PC-3 (cell line): ENCODE data around the gene CCNY. TPM values are rescaled to one million over a fixed set of nuclear protein-coding genes. Genes with fewer than 3 reads are reported as not detected.

Experiments
- ATAC-seq: fragments of 200-7000 bp; cut with Tn5 transposase; 2 replicates; pipeline ENCODE4 v1.9.1; 2020; ENCODE audit warnings: mild to moderate bottlenecking, moderate library complexity
- BruUV-seq: library from RNA; stranded (reverse); fragments of 400-500 nt; replicated peaks from 2 replicates; lab custom pipeline; 2021; lab: Mats Ljungman, UMichigan
- CTCF ChIA-PET: fragments of 300-600 bp; sonication (Branson Sonifier 250); formaldehyde crosslinking; loops from one replicate; lab custom pipeline; 2022; ENCODE audit warnings: antibody characterized with exemption; lab: Charles Lee
- POLR2A ChIA-PET: fragments of 300-600 bp; sonication (Branson Sonifier 250); formaldehyde crosslinking; loops from one replicate; lab custom pipeline; 2022; ENCODE audit warnings: antibody characterized with exemption; ENCODE audit not compliant: unreplicated experiment; lab: Charles Lee
- DNase-seq: peaks from one replicate; pipeline ENCODE4 v3.0.0-alpha.2; 2015
- H2AFZ ChIP-seq: fragments of 300-600 bp; sonication (generic); 2 replicates; pipeline ENCODE4 v1.6.0; 2016; ENCODE audit warnings: antibody characterized with exemption, low read length
- H3F3A ChIP-seq: fragments of 300-600 bp; sonication (generic); one replicate; pipeline ENCODE4 v1.6.0; 2017; ENCODE audit warnings: antibody characterized with exemption, low read length, control low read depth, mild to moderate bottlenecking; ENCODE audit not compliant: unreplicated experiment
- H3K27ac ChIP-seq: fragments of 300-600 bp; sonication (generic); 2 replicates; pipeline ENCODE4 v1.5.1; 2016; ENCODE audit warnings: mild to moderate bottlenecking, low read length
- H3K27me3 ChIP-seq: fragments of 300-600 bp; sonication (generic); 2 replicates; pipeline ENCODE4 v1.6.1; 2016; ENCODE audit warnings: low read length, mixed read lengths
- H3K36me3 ChIP-seq: fragments of 300-600 bp; sonication (generic); 2 replicates; pipeline ENCODE4 v1.6.1; 2016; ENCODE audit warnings: low read depth, mixed run types, low read length, mixed read lengths
- H3K4me1 ChIP-seq: fragments of 300-600 bp; sonication (generic); 2 replicates; pipeline ENCODE4 v1.5.1; 2016; ENCODE audit warnings: low read length; ENCODE audit not compliant: insufficient read depth
- H3K4me2 ChIP-seq: fragments of 300-600 bp; sonication (generic); 2 replicates; pipeline ENCODE4 v1.6.0; 2016; ENCODE audit warnings: low read length
- H3K4me3 ChIP-seq: fragments of 300-600 bp; sonication (generic); 2 replicates; pipeline ENCODE4 v1.5.1; 2016; ENCODE audit warnings: mild to moderate bottlenecking, low read length, mixed read lengths
- H3K79me2 ChIP-seq: fragments of 300-600 bp; sonication (generic); 2 replicates; pipeline ENCODE4 v1.6.1; 2017; ENCODE audit warnings: low read length, mixed read lengths
- H3K9ac ChIP-seq: fragments of 300-600 bp; sonication (generic); 2 replicates; pipeline ENCODE4 v1.6.0; 2016; ENCODE audit warnings: mild to moderate bottlenecking, low read length
- H3K9me2 ChIP-seq: fragments of 300-600 bp; sonication (generic); replicated peaks from 2 replicates; pipeline ENCODE4 v1.6.1; 2016; ENCODE audit warnings: mixed run types, low read length, mixed read lengths
- H3K9me3 ChIP-seq: fragments of 300-600 bp; sonication (generic); 2 replicates; pipeline ENCODE4 v1.6.1; 2016; ENCODE audit warnings: low read length, mixed read lengths
- H4K20me1 ChIP-seq: fragments of 300-600 bp; sonication (generic); 2 replicates; pipeline ENCODE4 v1.6.1; 2016; ENCODE audit warnings: low read length, mixed read lengths
- CTCF ChIP-seq: fragments of 300-600 bp; sonication (generic); conservative IDR thresholded peaks from 2 replicates; pipeline ENCODE4 v1.5.1; 2017; ENCODE audit warnings: antibody characterized with exemption, low read depth, mild to moderate bottlenecking, low read length
- EZH2 ChIP-seq: fragments of 300-600 bp; sonication (generic); IDR thresholded peaks from one replicate; pipeline ENCODE4 v1.6.1; 2017; ENCODE audit warnings: antibody characterized with exemption, mild to moderate bottlenecking, low read length; ENCODE audit not compliant: unreplicated experiment
- EZH2phosphoT487 ChIP-seq: fragments of 300-600 bp; sonication (generic); IDR thresholded peaks from 2 replicates; pipeline ENCODE4 v1.6.1; 2018; ENCODE audit warnings: mild to moderate bottlenecking, antibody characterized with exemption, low read length, borderline replicate concordance
- intact Hi-C: fragments of 100-400 bp; cut with micrococcal nuclease; formaldehyde crosslinking; loops from 2 replicates; pipeline ENCODE4 v1.9.0; 2023
- total RNA-seq: library from RNA; depleted of rRNA; stranded (reverse); fragments of >200 nt; gene quantifications from 2 replicates; pipeline ENCODE4 v1.2.3, GENCODE V29; 2014

The CCNY gene
- total RNA-seq, 1 experiment from 2014 or later = 146 TPM

- no peak for TF ChIP-seq CTCF
- TF ChIP-seq EZH2phosphoT487 = no peak
- TF ChIP-seq EZH2 = no peak
- BruUV-seq = no TSS peak
- DNase-seq (no peak), ATAC-seq (no peak)
- intact Hi-C loops = no loop called here
- peaks cover 21% of the 10 kb centered on the region; the same call in 1 of the 2 replicates for H4K20me1 ChIP-seq
- no peaks in the 10 kb centered on the region for H3K36me3 ChIP-seq
- H3K9me3 ChIP-seq = no peaks in the 10 kb centered on the region
- no peaks in the 10 kb centered on the region for H3F3A ChIP-seq
- no peaks in the 10 kb centered on the region for H3K9me2 ChIP-seq
- H3K27ac ChIP-seq = no peak overlapping the region
- no peak overlapping the region for H3K9ac ChIP-seq
- peaks cover 96% of the 10 kb centered on the region for H3K79me2 ChIP-seq
- H2AFZ ChIP-seq = no peak overlapping the region
- H3K27me3 ChIP-seq = no peaks in the 10 kb centered on the region
- H3K4me3 ChIP-seq = no peak overlapping the region
- no peak overlapping the region for H3K4me2 ChIP-seq
- CTCF ChIA-PET = interaction anchor here (0.6 to 0.7 kb wide), 2 partner anchors 90 to 132 kb away, joined by 3 to 5 read pairs; no protein-coding TSS in a partner anchor
- H3K4me1 ChIP-seq = peaks cover 26% of the 10 kb centered on the region
- POLR2A ChIA-PET = interaction anchor here (0.7 kb wide), 1 partner anchor 377 kb away, joined by 6 read pairs; no protein-coding TSS in a partner anchor
Observed at GRCh38 chr10:35456784-35457183, 120.5 kb downstream of the CCNY start.

GRCh38 chr10:35458500-35459448 is 122.5 kb downstream of the CCNY start:
- POLR2A ChIA-PET = no interaction called here
- H2AFZ ChIP-seq = no peak overlapping the region
- peaks cover 97% of the 10 kb centered on the region for H3K79me2 ChIP-seq
- no peak overlapping the region for H3K4me3 ChIP-seq
- H4K20me1 ChIP-seq = peaks cover 33% of the 10 kb centered on the region; the same call in 1 of the 2 replicates
- TF ChIP-seq EZH2 (no peak), EZH2phosphoT487 (no peak), CTCF (no peak)
- peaks cover 13% of the 10 kb centered on the region for H3K4me1 ChIP-seq
- no peaks in the 10 kb centered on the region for H3F3A ChIP-seq
- no peak for ATAC-seq
- no peak overlapping the region for H3K9ac ChIP-seq
- no peaks in the 10 kb centered on the region for H3K9me2 ChIP-seq
- DNase-seq = no peak
- H3K27ac ChIP-seq = no peak overlapping the region
- no TSS peak for BruUV-seq
- CTCF ChIA-PET = no interaction called here
- H3K27me3 ChIP-seq = no peaks in the 10 kb centered on the region
- no peaks in the 10 kb centered on the region for H3K36me3 ChIP-seq
- intact Hi-C loops = no loop called here
- no peak overlapping the region for H3K4me2 ChIP-seq
- no peaks in the 10 kb centered on the region for H3K9me3 ChIP-seq

GRCh38 chr10:35459449-35459847 is 123.1 kb downstream of the CCNY start:
- TF ChIP-seq CTCF (no peak), EZH2phosphoT487 (no peak), EZH2 (no peak)
- CTCF ChIA-PET = no interaction called here

More at GRCh38 chr10:35459449-35459847, 123.1 kb downstream of the CCNY start:
- no peak overlapping the region for H3K4me2 ChIP-seq
- no peak overlapping the region for H3K9ac ChIP-seq
- peaks cover 98% of the 10 kb centered on the region for H3K79me2 ChIP-seq
- POLR2A ChIA-PET = no interaction called here
- no peaks in the 10 kb centered on the region for H3K9me2 ChIP-seq
- peaks cover 35% of the 10 kb centered on the region for H4K20me1 ChIP-seq
- H3K27ac ChIP-seq = no peak overlapping the region
- ATAC-seq (no peak), DNase-seq (no peak)
- H3F3A ChIP-seq = no peaks in the 10 kb centered on the region
- peaks cover 7% of the 10 kb centered on the region for H3K4me1 ChIP-seq
- no peak overlapping the region for H3K4me3 ChIP-seq
- H3K27me3 ChIP-seq = no peaks in the 10 kb centered on the region
- no peaks in the 10 kb centered on the region for H3K9me3 ChIP-seq
- BruUV-seq = no TSS peak
- intact Hi-C loops = no loop called here
- no peak overlapping the region for H2AFZ ChIP-seq
- no peaks in the 10 kb centered on the region for H3K36me3 ChIP-seq
